ENCODE data around the gene ARL6IP4. TPM values are rescaled to one million over a fixed set of nuclear protein-coding genes. Genes with fewer than 3 reads are reported as not detected.

The ARL6IP4 gene
- total RNA-seq, 1 donor from 2014 or later: 156 TPM

DNA sequence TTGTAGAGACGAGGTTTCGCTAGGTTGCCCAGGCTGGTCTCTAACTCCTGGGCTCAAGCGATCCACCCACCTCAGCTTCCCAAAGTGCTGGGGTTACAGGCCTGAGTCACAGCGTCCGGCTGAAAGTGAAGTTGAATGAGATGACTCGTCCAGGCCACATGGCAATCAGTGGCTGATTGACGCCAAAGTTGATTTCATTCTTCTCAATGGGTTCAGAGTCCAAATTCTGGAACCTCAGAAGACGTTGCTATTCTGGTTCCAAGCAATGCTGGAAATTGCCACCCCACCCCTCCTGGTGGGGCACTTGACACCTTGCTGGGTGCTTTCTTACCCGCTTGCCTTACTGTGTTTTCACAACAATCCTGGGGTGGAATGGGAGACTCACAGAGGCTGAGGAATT lies 29.1 kb upstream of the ARL6IP4 start:
- H3K27ac ChIP-seq (replicated peaks): no peak overlapping the region
- H3K36me3 ChIP-seq: no peaks in the 10 kb centered on the region
- no peak overlapping the region for H3K4me3 ChIP-seq
- TF ChIP-seq CTCF (IDR thresholded peaks at IDR 0.05; ENCODE audit: borderline replicate concordance): no peak
- H3K9me3 ChIP-seq (replicated peaks): no peaks in the 10 kb centered on the region
- DNase-seq: no peak
- peaks cover 25% of the 10 kb centered on the region for H3K4me1 ChIP-seq
- intact Hi-C loops (cut with micrococcal nuclease): loop anchor here (5.0 to 10.0 kb wide), 2 partner anchors 89 to 157 kb away; no protein-coding TSS in a partner anchor
- H3K27me3 ChIP-seq (ENCODE audit: low read depth): no peaks in the 10 kb centered on the region

DNA sequence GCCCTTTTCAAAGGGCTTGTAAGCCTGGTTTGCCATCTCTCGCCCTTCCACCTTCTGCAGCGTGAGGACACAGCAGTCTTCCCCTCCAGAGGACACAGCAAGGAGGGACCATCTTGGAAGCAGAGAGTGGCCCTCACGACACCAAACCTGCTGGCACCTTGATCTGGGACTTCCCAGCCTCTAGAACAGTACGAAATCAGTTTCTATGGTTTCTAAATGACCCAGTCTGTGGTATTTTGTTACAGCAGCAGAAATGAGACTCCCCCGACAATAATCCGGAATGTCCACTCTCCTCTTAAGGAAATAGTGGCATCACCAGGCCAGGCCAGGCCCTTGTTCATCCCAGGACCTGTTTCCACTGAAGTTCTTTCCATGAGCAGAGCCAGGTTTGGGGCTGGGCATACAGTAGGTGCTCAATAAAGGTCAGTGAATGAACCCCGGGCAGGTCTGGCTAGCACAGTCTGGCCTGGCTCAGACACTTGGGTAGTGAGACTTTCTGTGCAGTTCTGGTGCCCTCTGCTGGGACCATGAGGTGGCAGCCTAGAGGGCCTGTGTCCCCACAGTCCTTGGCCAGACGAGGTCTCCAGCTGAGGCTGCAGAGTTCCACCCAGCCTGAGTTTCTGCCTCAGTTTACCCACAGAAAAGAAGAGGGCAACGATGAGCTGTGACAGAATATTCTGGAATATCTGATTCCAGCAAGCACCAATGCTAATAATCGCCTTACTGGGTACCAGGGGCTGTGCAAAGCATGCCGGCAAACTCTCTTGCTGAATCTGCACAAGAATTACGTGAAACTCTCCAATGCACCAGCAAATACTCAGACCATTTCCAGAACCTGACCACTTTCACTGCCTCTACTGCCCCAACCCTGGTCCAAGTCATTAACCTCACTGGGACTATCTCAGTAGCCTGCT lies 28.2 kb upstream of the ARL6IP4 start:
- intact Hi-C loops (cut with micrococcal nuclease): loop anchor here (5.0 to 10.0 kb wide), 2 partner anchors 90 to 157 kb away; no protein-coding TSS in a partner anchor
- no peak overlapping the region for H3K4me3 ChIP-seq
- no peaks in the 10 kb centered on the region for H3K36me3 ChIP-seq
- no peaks in the 10 kb centered on the region for H3K27me3 ChIP-seq (ENCODE audit: low read depth)
- no peak overlapping the region for H3K27ac ChIP-seq (replicated peaks)
- H3K4me1 ChIP-seq: peaks cover 16% of the 10 kb centered on the region
- peak; percentile 72 for DNase-seq
- H3K9me3 ChIP-seq (replicated peaks): no peaks in the 10 kb centered on the region
- TF ChIP-seq CTCF (IDR thresholded peaks at IDR 0.05; ENCODE audit: borderline replicate concordance): peak; percentile 94

DNA sequence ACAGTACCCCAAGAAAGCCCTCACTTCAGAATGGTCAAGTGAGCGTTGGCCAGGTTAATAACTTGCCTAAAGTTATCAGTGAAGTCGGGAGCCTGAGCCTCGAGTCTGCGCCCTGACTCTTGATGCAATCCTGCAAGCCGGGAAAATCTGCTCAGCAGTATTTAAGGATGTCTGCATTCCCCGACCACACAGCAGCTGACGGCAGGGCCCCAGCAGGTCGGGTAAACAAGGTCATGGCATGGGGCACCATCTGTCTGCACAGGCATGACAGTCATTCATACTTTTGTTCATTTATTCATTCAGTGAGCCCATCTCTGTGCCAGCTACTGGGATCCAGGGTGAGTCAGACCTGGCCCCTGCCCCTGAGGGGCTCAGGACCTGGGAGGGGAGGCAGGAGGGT lies 25.3 kb upstream of the ARL6IP4 start:
- Histone ChIP-seq H3K36me3 (peaks cover 6% of the 10 kb centered on the region), H3K27ac (replicated peaks) (no peak overlapping the region), H3K4me1 (peaks cover 11% of the 10 kb centered on the region), H3K4me3 (no peak overlapping the region), H3K27me3 (ENCODE audit: low read depth) (no peaks in the 10 kb centered on the region), H3K9me3 (replicated peaks) (no peaks in the 10 kb centered on the region)
- DNase-seq: no peak
- intact Hi-C loops (cut with micrococcal nuclease): loop anchor here (10.0 kb wide), 1 partner anchor 160 kb away; no protein-coding TSS in a partner anchor
- no peak for TF ChIP-seq CTCF (IDR thresholded peaks at IDR 0.05; ENCODE audit: borderline replicate concordance)

GRCh38 chr12:122956035-122956434 lies 24.4 kb upstream of the ARL6IP4 start:
- H3K4me3 ChIP-seq: no peak overlapping the region
- no peak for DNase-seq
- intact Hi-C loops (cut with micrococcal nuclease): loop anchor here (10.0 kb wide), 1 partner anchor 161 kb away; no protein-coding TSS in a partner anchor
- H3K9me3 ChIP-seq (replicated peaks): no peaks in the 10 kb centered on the region
- peaks cover 6% of the 10 kb centered on the region for H3K36me3 ChIP-seq
- TF ChIP-seq CTCF (IDR thresholded peaks at IDR 0.05; ENCODE audit: borderline replicate concordance): no peak
- no peak overlapping the region for H3K27ac ChIP-seq (replicated peaks)
- peaks cover 7% of the 10 kb centered on the region for H3K4me1 ChIP-seq
- H3K27me3 ChIP-seq (ENCODE audit: low read depth): no peaks in the 10 kb centered on the region

DNA sequence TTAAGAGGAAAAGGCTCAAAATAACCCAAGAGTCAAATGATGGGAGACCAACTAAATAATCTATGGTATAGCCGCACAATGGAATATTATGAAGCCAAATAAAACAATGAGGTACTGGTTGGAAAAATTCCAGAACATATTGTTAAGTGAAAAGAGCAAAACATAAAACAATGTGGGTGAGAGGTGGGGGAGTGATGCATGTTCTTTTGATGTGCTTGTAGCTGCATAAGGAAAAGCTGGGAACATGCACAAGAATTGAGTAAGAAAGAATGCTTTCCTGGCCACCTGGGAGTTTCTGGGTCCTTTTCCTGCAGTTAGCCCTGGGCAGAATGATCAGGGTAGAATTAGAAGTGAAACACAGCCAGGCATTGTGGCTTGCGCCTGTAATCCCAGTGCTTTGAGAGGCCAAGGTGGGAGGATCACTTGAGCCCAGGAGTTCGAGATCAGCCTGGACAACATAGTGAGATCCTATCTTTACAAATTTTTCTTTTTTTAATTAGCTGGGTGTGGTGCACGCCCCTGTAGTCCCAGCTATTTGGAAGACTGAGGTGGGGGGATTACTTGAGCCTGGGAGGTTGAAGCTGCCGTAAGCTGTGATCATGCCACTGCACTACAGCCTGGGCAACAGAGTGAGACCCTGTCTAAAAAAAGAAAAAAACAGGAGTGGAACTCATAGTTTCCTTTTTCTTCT lies 22.1 kb upstream of the ARL6IP4 start:
- Histone ChIP-seq H3K4me3 (no peak overlapping the region), H3K9me3 (replicated peaks) (no peaks in the 10 kb centered on the region), H3K36me3 (peaks cover 6% of the 10 kb centered on the region), H3K4me1 (peaks cover 28% of the 10 kb centered on the region), H3K27me3 (ENCODE audit: low read depth) (no peaks in the 10 kb centered on the region), H3K27ac (replicated peaks) (peak overlapping the region; percentile 83)
- TF ChIP-seq CTCF (IDR thresholded peaks at IDR 0.05; ENCODE audit: borderline replicate concordance): no peak
- intact Hi-C loops (cut with micrococcal nuclease): loop anchor here (10.0 kb wide), 1 partner anchor 164 kb away; no protein-coding TSS in a partner anchor
- DNase-seq: no peak
